Measurements from ENCODE around the gene DCLK3.

DNA sequence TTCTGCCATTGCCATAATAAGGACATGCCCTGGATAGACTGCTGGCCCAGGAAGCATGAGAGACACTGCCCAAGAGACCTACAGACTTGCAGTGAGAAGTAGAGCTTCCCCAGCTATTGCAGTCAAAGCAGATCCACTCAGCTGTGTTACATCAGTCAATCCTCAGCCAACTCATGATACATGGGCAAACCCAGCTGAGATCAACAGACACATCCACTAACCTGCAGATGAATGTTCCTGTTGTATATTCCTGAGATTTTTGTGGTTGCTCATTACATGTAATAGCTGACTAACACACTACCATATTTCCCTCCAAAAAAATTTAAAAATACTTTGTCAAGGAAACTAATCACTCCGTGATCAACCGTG is 68.6 kb downstream of the DCLK3 start:
- TF ChIP-seq, protein P1, sequence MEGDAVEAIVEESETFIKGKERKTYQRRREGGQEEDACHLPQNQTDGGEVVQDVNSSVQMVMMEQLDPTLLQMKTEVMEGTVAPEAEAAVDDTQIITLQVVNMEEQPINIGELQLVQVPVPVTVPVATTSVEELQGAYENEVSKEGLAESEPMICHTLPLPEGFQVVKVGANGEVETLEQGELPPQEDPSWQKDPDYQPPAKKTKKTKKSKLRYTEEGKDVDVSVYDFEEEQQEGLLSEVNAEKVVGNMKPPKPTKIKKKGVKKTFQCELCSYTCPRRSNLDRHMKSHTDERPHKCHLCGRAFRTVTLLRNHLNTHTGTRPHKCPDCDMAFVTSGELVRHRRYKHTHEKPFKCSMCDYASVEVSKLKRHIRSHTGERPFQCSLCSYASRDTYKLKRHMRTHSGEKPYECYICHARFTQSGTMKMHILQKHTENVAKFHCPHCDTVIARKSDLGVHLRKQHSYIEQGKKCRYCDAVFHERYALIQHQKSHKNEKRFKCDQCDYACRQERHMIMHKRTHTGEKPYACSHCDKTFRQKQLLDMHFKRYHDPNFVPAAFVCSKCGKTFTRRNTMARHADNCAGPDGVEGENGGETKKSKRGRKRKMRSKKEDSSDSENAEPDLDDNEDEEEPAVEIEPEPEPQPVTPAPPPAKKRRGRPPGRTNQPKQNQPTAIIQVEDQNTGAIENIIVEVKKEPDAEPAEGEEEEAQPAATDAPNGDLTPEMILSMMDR (IDR thresholded peaks at IDR 0.05) = no peak
- TF ChIP-seq, protein P2, sequence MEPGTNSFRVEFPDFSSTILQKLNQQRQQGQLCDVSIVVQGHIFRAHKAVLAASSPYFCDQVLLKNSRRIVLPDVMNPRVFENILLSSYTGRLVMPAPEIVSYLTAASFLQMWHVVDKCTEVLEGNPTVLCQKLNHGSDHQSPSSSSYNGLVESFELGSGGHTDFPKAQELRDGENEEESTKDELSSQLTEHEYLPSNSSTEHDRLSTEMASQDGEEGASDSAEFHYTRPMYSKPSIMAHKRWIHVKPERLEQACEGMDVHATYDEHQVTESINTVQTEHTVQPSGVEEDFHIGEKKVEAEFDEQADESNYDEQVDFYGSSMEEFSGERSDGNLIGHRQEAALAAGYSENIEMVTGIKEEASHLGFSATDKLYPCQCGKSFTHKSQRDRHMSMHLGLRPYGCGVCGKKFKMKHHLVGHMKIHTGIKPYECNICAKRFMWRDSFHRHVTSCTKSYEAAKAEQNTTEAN (CRISPR knock-in tag; IDR thresholded peaks at IDR 0.05) = no peak
- TF ChIP-seq NR2C2 (CRISPR knock-in tag; IDR thresholded peaks at IDR 0.05) = no peak
- TF ChIP-seq IRF2 (CRISPR knock-in tag; IDR thresholded peaks at IDR 0.05; ENCODE audit: borderline replicate concordance, low read depth) = no peak

All from WTC11 (cell line).